Fibroblast of lung (primary cell): ENCODE data around the gene PALM2AKAP2. TPM values are rescaled to one million over a fixed set of nuclear protein-coding genes. Genes with fewer than 3 reads are reported as not detected.

Source experiments
- DNase-seq, 2 donors: peaks; one replicate each; pipeline versions ENCODE4 v3.0.0 to v3.0.0-alpha.2; 2010; ENCODE audit warnings: low read depth in 2 of 2
- H2AFZ ChIP-seq: 2 replicates; pipeline ENCODE4 v1.5.1; 2012; ENCODE audit warnings: low read length, control low read depth, inconsistent platforms
- H3K27ac ChIP-seq: 2 replicates; pipeline ENCODE4 v1.5.1; 2011; ENCODE audit warnings: low read length, control low read depth; ENCODE audit not compliant: insufficient read depth
- H3K27me3 ChIP-seq: 2 replicates; pipeline ENCODE4 v1.5.1; 2011; ENCODE audit warnings: mild to moderate bottlenecking, low read length; ENCODE audit not compliant: control insufficient read depth, insufficient read depth
- H3K36me3 ChIP-seq: 2 replicates; pipeline ENCODE4 v1.5.1; 2011; ENCODE audit warnings: low read length; ENCODE audit not compliant: control insufficient read depth, insufficient read depth
- H3K4me1 ChIP-seq: 2 replicates; pipeline ENCODE4 v1.5.1; 2011; ENCODE audit warnings: low read length; ENCODE audit not compliant: control insufficient read depth, insufficient read depth; ENCODE audit errors: extremely low read depth
- H3K4me2 ChIP-seq: 2 replicates; pipeline ENCODE4 v1.5.1; 2011; ENCODE audit warnings: low read length, control low read depth; ENCODE audit not compliant: insufficient read depth; ENCODE audit errors: extremely low read depth
- H3K4me3 ChIP-seq, 4 experiments: fragments of 200-600 bp in 1 of 4; sonication (generic) in 1 of 4; replicated peaks in 1 of 4; 2 replicates each; pipeline ENCODE4 v1.5.1; 2011 to 2016; ENCODE audit warnings: low read length in 4 of 4, low read depth in 3 of 4, mild to moderate bottlenecking in 3 of 4, control low read depth in 2 of 4, inconsistent platforms in 1 of 4, mixed read lengths in 1 of 4; ENCODE audit not compliant: insufficient read depth in 1 of 4; ENCODE audit errors: control extremely low read depth in 1 of 4
- H3K79me2 ChIP-seq: 2 replicates; pipeline ENCODE4 v1.5.1; 2012; ENCODE audit warnings: mild to moderate bottlenecking, low read length, inconsistent platforms; ENCODE audit not compliant: control insufficient read depth, insufficient read depth
- H3K9ac ChIP-seq: 2 replicates; pipeline ENCODE4 v1.5.1; 2011; ENCODE audit warnings: mild to moderate bottlenecking, low read length, control low read depth; ENCODE audit not compliant: insufficient read depth
- H3K9me3 ChIP-seq: 2 replicates; pipeline ENCODE4 v1.5.1; 2012; ENCODE audit warnings: low read depth, low read length; ENCODE audit not compliant: control insufficient read depth, insufficient read depth
- H4K20me1 ChIP-seq: 2 replicates; pipeline ENCODE4 v1.5.1; 2011; ENCODE audit warnings: low read length; ENCODE audit not compliant: control insufficient read depth, insufficient read depth; ENCODE audit errors: extremely low read depth
- EZH2 ChIP-seq: IDR thresholded peaks from 2 replicates; pipeline ENCODE4 v1.5.1; 2012; ENCODE audit warnings: low read length, control low read depth, mild to moderate bottlenecking; ENCODE audit errors: missing control alignments
- polyA plus RNA-seq, 2 donors: library from polyadenylated mRNA; depleted of rRNA in 1 of 2; stranded (reverse) in 1 of 2; unstranded in 1 of 2; fragments of >200 nt; gene quantifications; 2 replicates each; pipeline ENCODE4 v1.2.1, GENCODE V29; 2011 to 2012; ENCODE audit warnings: missing spikeins in 1 of 2
- total RNA-seq: library from RNA; depleted of rRNA; stranded (reverse); fragments of >200 nt; gene quantifications from 2 replicates; pipeline ENCODE4 v1.2.1, GENCODE V29; 2014
- TF ChIP-seq, protein P1 (sequence below), 2 donors: IDR thresholded peaks in 1 of 2; conservative IDR thresholded peaks in 1 of 2; 1 replicate in 1 of 2; 2 replicates in 1 of 2; pipeline ENCODE4 v1.5.1; 2011 to 2012; ENCODE audit warnings: low read length in 2 of 2, control low read depth in 1 of 2, inconsistent platforms in 1 of 2, low read depth in 1 of 2, mild to moderate bottlenecking in 1 of 2

Gene PALM2AKAP2
- total and polyA plus RNA-seq, 2 donors (not counting 1 experiment from before 2014, with no cell fraction given): 7.7 to 9.9 TPM

DNA sequence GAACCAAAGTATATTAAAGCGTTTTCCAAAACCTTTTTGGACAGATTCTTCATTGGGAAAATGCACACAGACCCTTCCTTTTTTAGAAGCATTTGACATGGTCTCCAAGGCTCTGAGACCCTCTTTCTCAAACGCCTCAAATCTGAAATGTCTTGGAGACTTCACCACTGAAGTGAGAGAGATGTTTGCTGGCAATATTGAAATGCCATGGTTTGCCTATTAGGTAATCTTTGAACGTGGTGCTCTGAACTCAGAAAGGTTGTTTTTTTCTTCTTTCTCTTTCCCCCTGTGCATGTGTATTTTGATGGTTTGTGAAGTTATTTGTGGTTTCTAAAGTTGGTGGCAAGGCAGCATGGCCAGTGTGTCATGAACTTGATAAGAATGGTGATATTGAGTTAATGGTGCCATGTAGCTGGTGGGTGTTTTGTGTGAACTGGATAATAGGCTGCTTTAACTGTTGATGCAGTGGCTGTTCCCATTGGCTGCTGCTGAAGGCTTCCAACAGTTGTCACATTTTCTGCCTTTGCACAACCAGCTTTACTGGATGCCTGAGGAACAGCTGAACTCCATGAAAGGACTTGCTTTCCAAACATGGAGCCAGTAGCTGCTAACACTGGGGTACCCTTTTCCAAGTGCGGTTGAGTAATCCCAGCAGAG lies 1.7 kb downstream of the PALM2AKAP2 start:
- Histone ChIP-seq H3K36me3 (no peaks in the 10 kb centered on the region), H3K9ac (no peak overlapping the region), H3K4me3 (peak overlapping the region; percentile 72 to 93 (median 90)), H3K27me3 (no peaks in the 10 kb centered on the region), H3K27ac (no peak overlapping the region), H3K4me2 (peak overlapping the region; percentile 77), H4K20me1 (no peaks in the 10 kb centered on the region), H3K4me1 (peaks cover 2% of the 10 kb centered on the region), H3K79me2 (peaks cover 19% of the 10 kb centered on the region), H3K9me3 (no peaks in the 10 kb centered on the region), H2AFZ (no peak overlapping the region)
- TF ChIP-seq EZH2: no peak
- TF ChIP-seq, protein P1, sequence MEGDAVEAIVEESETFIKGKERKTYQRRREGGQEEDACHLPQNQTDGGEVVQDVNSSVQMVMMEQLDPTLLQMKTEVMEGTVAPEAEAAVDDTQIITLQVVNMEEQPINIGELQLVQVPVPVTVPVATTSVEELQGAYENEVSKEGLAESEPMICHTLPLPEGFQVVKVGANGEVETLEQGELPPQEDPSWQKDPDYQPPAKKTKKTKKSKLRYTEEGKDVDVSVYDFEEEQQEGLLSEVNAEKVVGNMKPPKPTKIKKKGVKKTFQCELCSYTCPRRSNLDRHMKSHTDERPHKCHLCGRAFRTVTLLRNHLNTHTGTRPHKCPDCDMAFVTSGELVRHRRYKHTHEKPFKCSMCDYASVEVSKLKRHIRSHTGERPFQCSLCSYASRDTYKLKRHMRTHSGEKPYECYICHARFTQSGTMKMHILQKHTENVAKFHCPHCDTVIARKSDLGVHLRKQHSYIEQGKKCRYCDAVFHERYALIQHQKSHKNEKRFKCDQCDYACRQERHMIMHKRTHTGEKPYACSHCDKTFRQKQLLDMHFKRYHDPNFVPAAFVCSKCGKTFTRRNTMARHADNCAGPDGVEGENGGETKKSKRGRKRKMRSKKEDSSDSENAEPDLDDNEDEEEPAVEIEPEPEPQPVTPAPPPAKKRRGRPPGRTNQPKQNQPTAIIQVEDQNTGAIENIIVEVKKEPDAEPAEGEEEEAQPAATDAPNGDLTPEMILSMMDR (conservative IDR thresholded peaks at IDR 0.05 in 1 of 2, IDR thresholded peaks at IDR 0.05 in 1 of 2; ENCODE audit: low read depth in 1 of 2, low read length in 2 of 2): no peak
- peak; percentile 35 to 47 for DNase-seq

- Histone ChIP-seq H3K27me3 (no peaks in the 10 kb centered on the region), H3K9me3 (no peaks in the 10 kb centered on the region), H3K4me2 (no peak overlapping the region), H3K4me3 (no peak overlapping the region), H2AFZ (no peak overlapping the region), H4K20me1 (no peaks in the 10 kb centered on the region), H3K36me3 (no peaks in the 10 kb centered on the region), H3K27ac (no peak overlapping the region), H3K79me2 (peaks cover 17% of the 10 kb centered on the region), H3K4me1 (peaks cover 7% of the 10 kb centered on the region), H3K9ac (no peak overlapping the region)
- TF ChIP-seq EZH2: no peak
- TF ChIP-seq, protein P1 (conservative IDR thresholded peaks at IDR 0.05 in 1 of 2, IDR thresholded peaks at IDR 0.05 in 1 of 2; ENCODE audit: low read depth in 1 of 2, low read length in 2 of 2): no peak
- DNase-seq: no peak
Measured at GRCh38 chr9:109787735-109788134, 7.7 kb downstream of the PALM2AKAP2 start.

- peaks cover 12% of the 10 kb centered on the region for H3K79me2 ChIP-seq
- no peaks in the 10 kb centered on the region for H3K36me3 ChIP-seq
- no peak overlapping the region for H3K27ac ChIP-seq
- no peaks in the 10 kb centered on the region for H3K27me3 ChIP-seq
- no peak overlapping the region for H2AFZ ChIP-seq
- no peak overlapping the region for H3K4me2 ChIP-seq
- no peaks in the 10 kb centered on the region for H4K20me1 ChIP-seq
- no peak overlapping the region for H3K4me3 ChIP-seq
- no peaks in the 10 kb centered on the region for H3K9me3 ChIP-seq
- no peak for TF ChIP-seq EZH2
- TF ChIP-seq, protein P1 (conservative IDR thresholded peaks at IDR 0.05 in 1 of 2, IDR thresholded peaks at IDR 0.05 in 1 of 2; ENCODE audit: low read depth in 1 of 2, low read length in 2 of 2): no peak
- peaks cover 19% of the 10 kb centered on the region for H3K4me1 ChIP-seq
- no peak overlapping the region for H3K9ac ChIP-seq
- no peak for DNase-seq
Measured at GRCh38 chr9:109789556-109789955, 9.6 kb downstream of the PALM2AKAP2 start.
